Brain microvascular endothelial cell (primary cell): ENCODE results near the gene COL5A3.

Experiments
- DNase-seq: peaks from one replicate; pipeline ENCODE4 v3.0.0-alpha.2; 2020
- H3K27ac ChIP-seq: fragments of 250-450 bp; sonication (Bioruptor Pico); 2 replicates; pipeline ENCODE4 v1.5.1; 2020; ENCODE audit warnings: mild to moderate bottlenecking, moderate library complexity
- H3K27me3 ChIP-seq: fragments of 250-450 bp; sonication (Bioruptor Pico); replicated peaks from 2 replicates; pipeline ENCODE4 v1.5.1; 2020; ENCODE audit warnings: mild to moderate bottlenecking
- H3K36me3 ChIP-seq: fragments of 250-450 bp; sonication (Bioruptor Pico); replicated peaks from 2 replicates; pipeline ENCODE4 v1.5.1; 2020; ENCODE audit warnings: mild to moderate bottlenecking
- H3K4me3 ChIP-seq: 2 replicates; pipeline ENCODE4 v1.5.1; 2011; ENCODE audit warnings: low read depth, mild to moderate bottlenecking, control low read depth, low read length, moderate library complexity
- CTCF ChIP-seq: IDR thresholded peaks from 2 replicates; pipeline ENCODE4 v1.5.1; 2011; ENCODE audit warnings: low read depth, mild to moderate bottlenecking, moderate library complexity, low read length, control low read depth, inconsistent platforms; ENCODE audit errors: missing control alignments
- in situ Hi-C: cut with HindIII; loops from 2 replicates; pipeline ENCODE4 v1.10.0; 2017; ENCODE audit warnings: low sequenced_read_pairs, low pct_ligation_motif_present

The COL5A3 gene

GRCh38 chr19:9989504-9989903 lies 20.8 kb downstream of the COL5A3 start:
- in situ Hi-C loops, result no loop called here
- Histone ChIP-seq H3K4me3 (no peak overlapping the region), H3K27ac (no peak overlapping the region), H3K36me3 (no peaks in the 10 kb centered on the region), H3K27me3 (no peaks in the 10 kb centered on the region)
- DNase-seq, result no peak
- no peak for TF ChIP-seq CTCF

- in situ Hi-C loops, result no loop called here
Measured at GRCh38 chr19:9986787-9987281, 23.5 kb downstream of the COL5A3 start.

GRCh38 chr19:9981406-9982260 lies 28.7 kb downstream of the COL5A3 start:
- in situ Hi-C loops, result no loop called here
- Histone ChIP-seq H3K36me3 (no peaks in the 10 kb centered on the region), H3K27me3 (no peaks in the 10 kb centered on the region), H3K27ac (no peak overlapping the region), H3K4me3 (no peak overlapping the region)
- TF ChIP-seq CTCF, result no peak
- no peak for DNase-seq

More at GRCh38 chr19:9986787-9987281, 23.5 kb downstream of the COL5A3 start:
- Histone ChIP-seq H3K27ac (no peak overlapping the region), H3K4me3 (no peak overlapping the region), H3K27me3 (no peaks in the 10 kb centered on the region), H3K36me3 (no peaks in the 10 kb centered on the region)
- DNase-seq, result peak; percentile 12
- no peak for TF ChIP-seq CTCF

- in situ Hi-C loops, result no loop called here
- no peak for TF ChIP-seq CTCF
- Histone ChIP-seq H3K36me3 (no peaks in the 10 kb centered on the region), H3K27me3 (no peaks in the 10 kb centered on the region), H3K27ac (no peak overlapping the region), H3K4me3 (no peak overlapping the region)
- no peak for DNase-seq
Measured at GRCh38 chr19:9972103-9972502, 38.2 kb downstream of the COL5A3 start.

- H3K27me3 ChIP-seq, result no peaks in the 10 kb centered on the region
- no peak overlapping the region for H3K27ac ChIP-seq
- no peak overlapping the region for H3K4me3 ChIP-seq
- no peaks in the 10 kb centered on the region for H3K36me3 ChIP-seq
- in situ Hi-C loops, result no loop called here
- DNase-seq, result no peak
- TF ChIP-seq CTCF, result no peak
Measured at GRCh38 chr19:9971166-9971897, 39.0 kb downstream of the COL5A3 start.
